GM12878 (cell line): ENCODE data around the gene TGFBI.

Experiments used
- BHLHE40 ChIP-seq, 2 experiments: fragments of 450-650 bp in 1 of 2; IDR thresholded peaks; 2 replicates each; pipeline ENCODE4 v1.6.1; 2011 to 2017; ENCODE audit warnings: low read depth in 2 of 2, borderline replicate concordance in 1 of 2, improper control_type of control experiment in 1 of 2, low read length in 1 of 2, mild to moderate bottlenecking in 1 of 2
- CTCF ChIP-seq, 3 experiments: IDR thresholded peaks in 2 of 3; conservative IDR thresholded peaks in 1 of 3; 2 replicates each; pipeline ENCODE4 v1.5.1; 2011; ENCODE audit warnings: low read depth in 3 of 3, low read length in 3 of 3, mild to moderate bottlenecking in 3 of 3, control low read depth in 2 of 3, moderate library complexity in 2 of 3, inconsistent platforms in 1 of 3, mixed read lengths in 1 of 3; ENCODE audit not compliant: control insufficient read depth in 2 of 3, insufficient read depth in 1 of 3; ENCODE audit errors: extremely low read depth in 1 of 3
- EP300 ChIP-seq, 2 experiments: fragments of 150-350 bp in 1 of 2; IDR thresholded peaks; 2 replicates each; pipeline ENCODE4 v1.6.1; 2011 to 2012; ENCODE audit warnings: low read depth in 2 of 2, low read length in 2 of 2, borderline replicate concordance in 1 of 2, improper control_type of control experiment in 1 of 2, inconsistent platforms in 1 of 2; ENCODE audit not compliant: control insufficient read depth in 1 of 2
- HDAC2 ChIP-seq: fragments of 200-600 bp; sonication (generic); IDR thresholded peaks from 2 replicates; pipeline ENCODE4 v1.6.1; 2017
- TCF7 ChIP-seq: IDR thresholded peaks from 2 replicates; pipeline ENCODE4 v1.6.1; 2014; ENCODE audit warnings: antibody characterized with exemption, borderline replicate concordance
- USF2 ChIP-seq: IDR thresholded peaks from 2 replicates; pipeline ENCODE4 v1.6.1; 2011; ENCODE audit warnings: low read depth, low read length, improper control_type of control experiment, borderline replicate concordance
- ZNF24 ChIP-seq: fragments of 450-650 bp; IDR thresholded peaks from 2 replicates; pipeline ENCODE4 v1.6.1; 2017; ENCODE audit warnings: antibody characterized with exemption, mild to moderate bottlenecking

GRCh38 chr5:136000147-136000546 lies 28.6 kb upstream of the TGFBI start:
- TF ChIP-seq TCF7 = no peak
- TF ChIP-seq CTCF (IDR thresholded peaks at IDR 0.05 in 2 of 3, conservative IDR thresholded peaks at IDR 0.05 in 1 of 3; ENCODE audit: control insufficient read depth in 2 of 3, extremely low read depth in 1 of 3, insufficient read depth in 1 of 3, low read depth in 3 of 3, low read length in 3 of 3) = no peak
- no peak for TF ChIP-seq HDAC2
- TF ChIP-seq ZNF24 = no peak
- no peak for TF ChIP-seq BHLHE40 (IDR thresholded peaks at IDR 0.05; ENCODE audit: borderline replicate concordance in 1 of 2, low read depth in 2 of 2, low read length in 1 of 2)
- no peak for TF ChIP-seq EP300 (IDR thresholded peaks at IDR 0.05; ENCODE audit: borderline replicate concordance in 1 of 2, control insufficient read depth in 1 of 2, low read depth in 2 of 2, low read length in 2 of 2)
- TF ChIP-seq USF2 = no peak
